ENCODE data around the gene TRAPPC12.

DNA sequence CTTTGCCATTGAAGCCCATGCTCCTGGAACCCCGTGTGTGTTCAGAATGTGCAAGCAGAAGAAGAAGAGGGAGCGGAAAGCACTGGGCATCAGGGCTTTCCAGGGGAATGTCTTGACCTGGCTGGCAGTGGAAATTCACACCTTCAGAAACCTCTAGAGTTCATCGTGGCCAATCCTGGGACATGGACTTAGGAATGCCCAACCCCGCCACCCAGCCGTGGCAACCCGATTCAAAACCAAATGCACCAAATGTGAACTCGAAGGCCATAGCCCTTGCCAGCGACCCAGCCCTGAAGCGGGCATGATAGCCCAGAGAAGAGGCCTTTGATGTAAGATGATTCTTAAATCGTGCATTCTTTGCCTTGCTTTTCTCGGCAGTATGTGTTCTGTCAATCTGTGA is 70.4 kb downstream of the TRAPPC12 start:
- TF ChIP-seq, protein P1, sequence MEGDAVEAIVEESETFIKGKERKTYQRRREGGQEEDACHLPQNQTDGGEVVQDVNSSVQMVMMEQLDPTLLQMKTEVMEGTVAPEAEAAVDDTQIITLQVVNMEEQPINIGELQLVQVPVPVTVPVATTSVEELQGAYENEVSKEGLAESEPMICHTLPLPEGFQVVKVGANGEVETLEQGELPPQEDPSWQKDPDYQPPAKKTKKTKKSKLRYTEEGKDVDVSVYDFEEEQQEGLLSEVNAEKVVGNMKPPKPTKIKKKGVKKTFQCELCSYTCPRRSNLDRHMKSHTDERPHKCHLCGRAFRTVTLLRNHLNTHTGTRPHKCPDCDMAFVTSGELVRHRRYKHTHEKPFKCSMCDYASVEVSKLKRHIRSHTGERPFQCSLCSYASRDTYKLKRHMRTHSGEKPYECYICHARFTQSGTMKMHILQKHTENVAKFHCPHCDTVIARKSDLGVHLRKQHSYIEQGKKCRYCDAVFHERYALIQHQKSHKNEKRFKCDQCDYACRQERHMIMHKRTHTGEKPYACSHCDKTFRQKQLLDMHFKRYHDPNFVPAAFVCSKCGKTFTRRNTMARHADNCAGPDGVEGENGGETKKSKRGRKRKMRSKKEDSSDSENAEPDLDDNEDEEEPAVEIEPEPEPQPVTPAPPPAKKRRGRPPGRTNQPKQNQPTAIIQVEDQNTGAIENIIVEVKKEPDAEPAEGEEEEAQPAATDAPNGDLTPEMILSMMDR (IDR thresholded peaks at IDR 0.05) = no peak
- TF ChIP-seq ZFX (IDR thresholded peaks at IDR 0.05; ENCODE audit: borderline replicate concordance) = no peak

All from 22Rv1 (cell line).